HepG2 (cell line): ENCODE measurements around the gene ASB16. TPM values are rescaled to one million over a fixed set of nuclear protein-coding genes. Genes with fewer than 3 reads are reported as not detected.
A peak's percentile ranks its signal among the peaks of the same experiment; 100 is the strongest.

Source experiments
- FOXK1 ChIP-seq: sonication (generic); formaldehyde crosslinking; IDR thresholded peaks from 2 replicates; pipeline ENCODE4 v1.4.0; 2020; ENCODE audit warnings: low read depth, missing genetic modification reagents, borderline replicate concordance
- FOXP1 ChIP-seq, 2 experiments: fragments of 450-650 bp in 1 of 2; IDR thresholded peaks; 2 replicates each; pipeline ENCODE4 v1.6.1; 2017 to 2018; ENCODE audit warnings: antibody characterized with exemption in 1 of 2
- GATAD2A ChIP-seq: IDR thresholded peaks from 2 replicates; pipeline ENCODE4 v1.6.1; 2016
- NRL ChIP-seq: sonication (generic); formaldehyde crosslinking; IDR thresholded peaks from 2 replicates; pipeline ENCODE4 v1.5.0; 2020; ENCODE audit warnings: missing genetic modification reagents, mild to moderate bottlenecking, moderate library complexity, borderline replicate concordance
- RXRA ChIP-seq: sonication (generic); formaldehyde crosslinking; IDR thresholded peaks from 2 replicates; pipeline ENCODE4 v1.5.1; 2020; ENCODE audit warnings: missing genetic modification reagents
- TBP ChIP-seq: sonication (generic); formaldehyde crosslinking; IDR thresholded peaks from 2 replicates; pipeline ENCODE4 v1.5.0; 2020; ENCODE audit warnings: missing genetic modification reagents
- ZNF281 ChIP-seq: sonication (generic); formaldehyde crosslinking; IDR thresholded peaks from 2 replicates; pipeline ENCODE4 v1.4.0; 2020; ENCODE audit warnings: missing genetic modification reagents, borderline replicate concordance
- ZNF543 ChIP-seq: sonication (generic); formaldehyde crosslinking; IDR thresholded peaks from 2 replicates; pipeline ENCODE4 v1.4.0; 2020; ENCODE audit warnings: mild to moderate bottlenecking, missing genetic modification reagents
- ZNF709 ChIP-seq: sonication (generic); formaldehyde crosslinking; IDR thresholded peaks from 2 replicates; pipeline ENCODE4 v1.5.0; 2020; ENCODE audit warnings: mild to moderate bottlenecking, missing genetic modification reagents
- ZNF788 ChIP-seq: sonication (generic); formaldehyde crosslinking; IDR thresholded peaks from 2 replicates; pipeline ENCODE4 v1.5.0; 2020; ENCODE audit warnings: mild to moderate bottlenecking, missing genetic modification reagents, borderline replicate concordance
- ZNF883 ChIP-seq: sonication (generic); formaldehyde crosslinking; IDR thresholded peaks from 2 replicates; pipeline ENCODE4 v1.5.1; 2020; ENCODE audit warnings: mild to moderate bottlenecking, missing genetic modification reagents; ENCODE audit errors: not compliant biosample characterization
- ZSCAN12 ChIP-seq: sonication (generic); formaldehyde crosslinking; IDR thresholded peaks from 2 replicates; pipeline ENCODE4 v1.9.0; 2021; ENCODE audit warnings: mild to moderate bottlenecking, missing genetic modification reagents
- ZSCAN31 ChIP-seq: sonication (generic); formaldehyde crosslinking; IDR thresholded peaks from 2 replicates; pipeline ENCODE4 v1.5.0; 2020; ENCODE audit warnings: low read depth, mild to moderate bottlenecking, missing genetic modification reagents
- polyA plus RNA-seq, 8 experiments: library from polyadenylated mRNA; depleted of rRNA in 3 of 8; stranded (reverse) in 7 of 8; unstranded in 1 of 8; fragments of >200 nt; fragmentation: Illumina TruSeq in 4 of 8; extraction: Trizol in 4 of 8; gene quantifications; 2 replicates each; pipeline versions ENCODE4 v1.2.1 to v1.2.3, GENCODE V29; 2011 to 2016; ENCODE audit warnings: low read depth in 4 of 8, missing spikeins in 1 of 8, mixed read lengths in 1 of 8; ENCODE audit not compliant: insufficient read depth in 1 of 8
- total RNA-seq, 5 experiments: library from RNA; depleted of rRNA; stranded (reverse); fragments of >200 nt; fragmentation: Illumina TruSeq; extraction: Trizol; gene quantifications; 2 replicates each; pipeline ENCODE4 v1.2.3, GENCODE V29; 2016; ENCODE audit warnings: low read depth in 1 of 5
- TF ChIP-seq, protein P1 (sequence below): sonication (generic); formaldehyde crosslinking; IDR thresholded peaks from 2 replicates; pipeline ENCODE4 v1.8.1; 2022; ENCODE audit warnings: low read depth, mild to moderate bottlenecking, missing genetic modification reagents
- TF ChIP-seq, protein P2 (sequence below): sonication (generic); formaldehyde crosslinking; IDR thresholded peaks from 2 replicates; pipeline ENCODE4 v1.4.0; 2020; ENCODE audit warnings: mild to moderate bottlenecking, missing genetic modification reagents
- TF ChIP-seq, protein P3 (sequence below): sonication (generic); formaldehyde crosslinking; IDR thresholded peaks from 2 replicates; pipeline ENCODE4 v1.4.0; 2020; ENCODE audit warnings: missing genetic modification reagents
- TF ChIP-seq, protein P4 (sequence below): IDR thresholded peaks from 2 replicates; pipeline ENCODE4 v1.6.1; 2016; ENCODE audit warnings: low read depth, borderline replicate concordance

ASB16 gene
- total and polyA plus RNA-seq, 2 of the 13 experiments (the other 11 are each of a cell fraction or from before 2014, with no cell fraction given), result 0.07 TPM; not detected in 1

DNA sequence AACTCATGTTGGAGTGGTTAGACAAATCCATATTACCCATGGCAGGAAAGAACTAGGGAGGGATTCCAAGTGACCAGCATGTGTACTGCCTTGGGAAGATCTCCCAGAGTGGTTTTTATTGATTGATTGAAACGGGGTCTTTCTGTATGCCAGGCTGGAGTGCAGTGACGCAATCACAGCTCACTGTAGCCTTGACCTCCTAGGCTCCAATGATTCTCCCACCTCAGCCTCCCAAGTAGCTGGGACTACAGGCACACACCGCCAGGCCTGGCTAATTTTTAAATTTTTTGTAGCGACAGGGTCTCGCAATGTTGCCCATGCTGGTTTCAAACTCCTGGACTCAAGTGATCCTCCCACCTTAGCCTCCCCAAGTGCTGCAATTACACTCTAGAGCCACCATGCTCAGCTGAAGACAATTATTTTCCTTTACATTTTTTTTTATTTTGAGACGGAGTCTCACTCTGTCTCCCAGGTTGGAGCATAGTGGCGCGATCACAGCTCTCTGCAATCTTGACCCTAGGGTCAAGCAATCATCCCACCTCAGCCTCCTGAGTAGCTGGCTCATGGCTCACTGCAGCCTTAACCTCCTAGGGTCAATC lies 13.8 kb downstream of the ASB16 start (continued):
- TF ChIP-seq NRL (0 out of 2 replicates have a peak, but pooled peaks have one; percentile 35), ZNF543 (no peak), FOXP1 (IDR thresholded peaks at IDR 0.05) (no peak), FOXP1 (CRISPR knock-in tag; IDR thresholded peaks at IDR 0.05) (no peak), GATAD2A (CRISPR knock-in tag) (peak; percentile 90), RXRA (no peak; the same call in 1 of the 2 replicates), ZNF281 (CRISPR knock-in tag) (no peak), ZNF709 (CRISPR knock-in tag) (no peak), ZSCAN12 (CRISPR knock-in tag) (no peak), ZNF883 (CRISPR knock-in tag) (no peak), ZSCAN31 (CRISPR knock-in tag) (no peak), ZNF788 (CRISPR knock-in tag) (no peak), FOXK1 (CRISPR knock-in tag) (0 out of 2 replicates have a peak, but pooled peaks have one; percentile 16), TBP (CRISPR knock-in tag) (no peak)
- TF ChIP-seq, protein P1, sequence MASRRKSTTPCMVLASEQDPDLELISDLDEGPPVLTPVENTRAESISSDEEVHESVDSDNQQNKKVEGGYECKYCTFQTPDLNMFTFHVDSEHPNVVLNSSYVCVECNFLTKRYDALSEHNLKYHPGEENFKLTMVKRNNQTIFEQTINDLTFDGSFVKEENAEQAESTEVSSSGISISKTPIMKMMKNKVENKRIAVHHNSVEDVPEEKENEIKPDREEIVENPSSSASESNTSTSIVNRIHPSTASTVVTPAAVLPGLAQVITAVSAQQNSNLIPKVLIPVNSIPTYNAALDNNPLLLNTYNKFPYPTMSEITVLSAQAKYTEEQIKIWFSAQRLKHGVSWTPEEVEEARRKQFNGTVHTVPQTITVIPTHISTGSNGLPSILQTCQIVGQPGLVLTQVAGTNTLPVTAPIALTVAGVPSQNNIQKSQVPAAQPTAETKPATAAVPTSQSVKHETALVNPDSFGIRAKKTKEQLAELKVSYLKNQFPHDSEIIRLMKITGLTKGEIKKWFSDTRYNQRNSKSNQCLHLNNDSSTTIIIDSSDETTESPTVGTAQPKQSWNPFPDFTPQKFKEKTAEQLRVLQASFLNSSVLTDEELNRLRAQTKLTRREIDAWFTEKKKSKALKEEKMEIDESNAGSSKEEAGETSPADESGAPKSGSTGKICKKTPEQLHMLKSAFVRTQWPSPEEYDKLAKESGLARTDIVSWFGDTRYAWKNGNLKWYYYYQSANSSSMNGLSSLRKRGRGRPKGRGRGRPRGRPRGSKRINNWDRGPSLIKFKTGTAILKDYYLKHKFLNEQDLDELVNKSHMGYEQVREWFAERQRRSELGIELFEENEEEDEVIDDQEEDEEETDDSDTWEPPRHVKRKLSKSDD (CRISPR knock-in tag), result no peak
- TF ChIP-seq, protein P2, sequence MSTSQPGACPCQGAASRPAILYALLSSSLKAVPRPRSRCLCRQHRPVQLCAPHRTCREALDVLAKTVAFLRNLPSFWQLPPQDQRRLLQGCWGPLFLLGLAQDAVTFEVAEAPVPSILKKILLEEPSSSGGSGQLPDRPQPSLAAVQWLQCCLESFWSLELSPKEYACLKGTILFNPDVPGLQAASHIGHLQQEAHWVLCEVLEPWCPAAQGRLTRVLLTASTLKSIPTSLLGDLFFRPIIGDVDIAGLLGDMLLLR (CRISPR knock-in tag), result no peak
- TF ChIP-seq, protein P3, sequence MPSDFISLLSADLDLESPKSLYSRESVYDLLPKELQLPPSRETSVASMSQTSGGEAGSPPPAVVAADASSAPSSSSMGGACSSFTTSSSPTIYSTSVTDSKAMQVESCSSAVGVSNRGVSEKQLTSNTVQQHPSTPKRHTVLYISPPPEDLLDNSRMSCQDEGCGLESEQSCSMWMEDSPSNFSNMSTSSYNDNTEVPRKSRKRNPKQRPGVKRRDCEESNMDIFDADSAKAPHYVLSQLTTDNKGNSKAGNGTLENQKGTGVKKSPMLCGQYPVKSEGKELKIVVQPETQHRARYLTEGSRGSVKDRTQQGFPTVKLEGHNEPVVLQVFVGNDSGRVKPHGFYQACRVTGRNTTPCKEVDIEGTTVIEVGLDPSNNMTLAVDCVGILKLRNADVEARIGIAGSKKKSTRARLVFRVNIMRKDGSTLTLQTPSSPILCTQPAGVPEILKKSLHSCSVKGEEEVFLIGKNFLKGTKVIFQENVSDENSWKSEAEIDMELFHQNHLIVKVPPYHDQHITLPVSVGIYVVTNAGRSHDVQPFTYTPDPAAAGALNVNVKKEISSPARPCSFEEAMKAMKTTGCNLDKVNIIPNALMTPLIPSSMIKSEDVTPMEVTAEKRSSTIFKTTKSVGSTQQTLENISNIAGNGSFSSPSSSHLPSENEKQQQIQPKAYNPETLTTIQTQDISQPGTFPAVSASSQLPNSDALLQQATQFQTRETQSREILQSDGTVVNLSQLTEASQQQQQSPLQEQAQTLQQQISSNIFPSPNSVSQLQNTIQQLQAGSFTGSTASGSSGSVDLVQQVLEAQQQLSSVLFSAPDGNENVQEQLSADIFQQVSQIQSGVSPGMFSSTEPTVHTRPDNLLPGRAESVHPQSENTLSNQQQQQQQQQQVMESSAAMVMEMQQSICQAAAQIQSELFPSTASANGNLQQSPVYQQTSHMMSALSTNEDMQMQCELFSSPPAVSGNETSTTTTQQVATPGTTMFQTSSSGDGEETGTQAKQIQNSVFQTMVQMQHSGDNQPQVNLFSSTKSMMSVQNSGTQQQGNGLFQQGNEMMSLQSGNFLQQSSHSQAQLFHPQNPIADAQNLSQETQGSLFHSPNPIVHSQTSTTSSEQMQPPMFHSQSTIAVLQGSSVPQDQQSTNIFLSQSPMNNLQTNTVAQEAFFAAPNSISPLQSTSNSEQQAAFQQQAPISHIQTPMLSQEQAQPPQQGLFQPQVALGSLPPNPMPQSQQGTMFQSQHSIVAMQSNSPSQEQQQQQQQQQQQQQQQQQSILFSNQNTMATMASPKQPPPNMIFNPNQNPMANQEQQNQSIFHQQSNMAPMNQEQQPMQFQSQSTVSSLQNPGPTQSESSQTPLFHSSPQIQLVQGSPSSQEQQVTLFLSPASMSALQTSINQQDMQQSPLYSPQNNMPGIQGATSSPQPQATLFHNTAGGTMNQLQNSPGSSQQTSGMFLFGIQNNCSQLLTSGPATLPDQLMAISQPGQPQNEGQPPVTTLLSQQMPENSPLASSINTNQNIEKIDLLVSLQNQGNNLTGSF (CRISPR knock-in tag), result no peak
- TF ChIP-seq, protein P4, sequence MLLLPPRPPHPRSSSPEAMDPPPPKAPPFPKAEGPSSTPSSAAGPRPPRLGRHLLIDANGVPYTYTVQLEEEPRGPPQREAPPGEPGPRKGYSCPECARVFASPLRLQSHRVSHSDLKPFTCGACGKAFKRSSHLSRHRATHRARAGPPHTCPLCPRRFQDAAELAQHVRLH, result 0 out of 2 replicates have a peak, but pooled peaks have one; percentile 3
